Activated CD8-positive, alpha-beta T cell treated with anti-CD3 and anti-CD28 coated beads for 36 hours (primary cell): ENCODE results near the gene OR5AK2. TPM values are rescaled to one million over a fixed set of nuclear protein-coding genes. Genes with fewer than 3 reads are reported as not detected.

Source experiments
- ATAC-seq: fragments of 200-7000 bp; cut with Tn5 transposase; one replicate; pipeline ENCODE4 v1.10.0; 2021; ENCODE audit warnings: mild to moderate bottlenecking, moderate library complexity
- CTCF ChIA-PET: fragments of 350-600 bp; sonication (Branson Sonifier 250); formaldehyde crosslinking; loops from one replicate; lab custom pipeline; 2021; ENCODE audit warnings: antibody characterized with exemption; lab: Charles Lee
- POLR2A ChIA-PET: fragments of 350-600 bp; sonication (Branson Sonifier 250); formaldehyde crosslinking; loops from one replicate; lab custom pipeline; 2021; ENCODE audit warnings: antibody characterized with exemption; lab: Charles Lee
- DNase-seq: peaks from one replicate; pipeline ENCODE4 v3.0.0-alpha.2; 2020
- H3K27ac Mint-ChIP-seq: one replicate; pipeline ENCODE4 v1.8.0; 2021; ENCODE audit warnings: mild to moderate bottlenecking, mixed read lengths
- H3K27me3 Mint-ChIP-seq: one replicate; pipeline ENCODE4 v1.8.0; 2021; ENCODE audit warnings: mixed read lengths
- H3K36me3 Mint-ChIP-seq: one replicate; pipeline ENCODE4 v1.8.0; 2021; ENCODE audit warnings: low read depth, mixed read lengths
- H3K4me1 Mint-ChIP-seq: one replicate; pipeline ENCODE4 v1.8.0; 2021; ENCODE audit warnings: low read depth, mixed read lengths
- H3K4me3 Mint-ChIP-seq: one replicate; pipeline ENCODE4 v1.8.0; 2021; ENCODE audit warnings: mild to moderate bottlenecking, moderate library complexity, mixed read lengths
- H3K9me3 Mint-ChIP-seq: one replicate; pipeline ENCODE4 v1.8.0; 2021; ENCODE audit warnings: mixed read lengths
- intact Hi-C: fragments of 100-400 bp; cut with micrococcal nuclease; formaldehyde crosslinking; loops from one replicate; pipeline ENCODE4 v1.10.0; 2022
- total RNA-seq, 2 experiments: library from RNA; stranded (reverse); gene quantifications; one replicate each; pipeline ENCODE4 v1.2.3, GENCODE V29; 2021
- TF ChIP-seq, protein P1 (sequence below): fragments of 200-600 bp; IDR thresholded peaks from one replicate; pipeline ENCODE4 v1.8.0; 2022; ENCODE audit warnings: antibody characterized with exemption, mild to moderate bottlenecking

Gene OR5AK2
- total RNA-seq, 2 experiments from 2014 or later: not detected

DNA sequence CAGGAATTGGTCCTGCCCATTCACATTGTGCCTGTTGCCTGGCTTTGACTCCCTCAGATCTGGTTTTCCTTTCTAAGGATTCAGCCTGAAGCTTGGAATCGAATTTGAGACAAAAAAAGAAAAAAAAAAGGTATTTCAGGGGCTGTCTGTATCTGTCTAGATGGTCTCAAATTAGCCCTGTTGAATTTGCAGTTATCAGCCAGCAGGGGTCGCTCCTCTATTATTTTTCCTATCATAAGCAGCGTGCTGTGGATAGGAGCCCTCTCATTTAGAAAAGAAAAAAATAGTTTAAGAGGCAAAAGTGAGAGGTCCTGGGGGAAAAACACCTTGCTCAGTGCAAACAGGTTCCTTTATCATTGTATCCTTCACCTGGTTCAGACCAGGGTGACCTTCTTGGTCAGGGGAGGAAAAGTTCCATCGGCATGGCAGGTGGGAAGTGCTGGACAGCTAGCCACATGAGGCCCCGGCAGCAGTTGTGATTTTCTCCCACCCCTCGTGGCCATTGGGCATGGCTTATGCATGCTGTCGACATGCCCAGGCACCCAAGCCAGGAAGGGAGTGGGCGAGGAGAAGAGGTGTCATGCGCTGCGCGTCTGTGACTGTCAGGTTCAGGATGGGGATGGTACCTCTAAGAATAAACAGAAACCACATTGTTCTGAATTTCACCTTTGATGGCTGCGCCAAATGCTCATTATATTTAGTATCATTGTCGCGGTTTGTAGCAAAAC, 13.1 kb downstream of the OR5AK2 start:
- Mint-ChIP-seq H3K27me3 (no peaks in the 10 kb centered on the region), H3K9me3 (peaks cover 5% of the 10 kb centered on the region), H3K4me1 (no peaks in the 10 kb centered on the region), H3K4me3 (no peak overlapping the region), H3K36me3 (no peaks in the 10 kb centered on the region), H3K27ac (no peak overlapping the region)
- POLR2A ChIA-PET: no interaction called here
- TF ChIP-seq, protein P1, sequence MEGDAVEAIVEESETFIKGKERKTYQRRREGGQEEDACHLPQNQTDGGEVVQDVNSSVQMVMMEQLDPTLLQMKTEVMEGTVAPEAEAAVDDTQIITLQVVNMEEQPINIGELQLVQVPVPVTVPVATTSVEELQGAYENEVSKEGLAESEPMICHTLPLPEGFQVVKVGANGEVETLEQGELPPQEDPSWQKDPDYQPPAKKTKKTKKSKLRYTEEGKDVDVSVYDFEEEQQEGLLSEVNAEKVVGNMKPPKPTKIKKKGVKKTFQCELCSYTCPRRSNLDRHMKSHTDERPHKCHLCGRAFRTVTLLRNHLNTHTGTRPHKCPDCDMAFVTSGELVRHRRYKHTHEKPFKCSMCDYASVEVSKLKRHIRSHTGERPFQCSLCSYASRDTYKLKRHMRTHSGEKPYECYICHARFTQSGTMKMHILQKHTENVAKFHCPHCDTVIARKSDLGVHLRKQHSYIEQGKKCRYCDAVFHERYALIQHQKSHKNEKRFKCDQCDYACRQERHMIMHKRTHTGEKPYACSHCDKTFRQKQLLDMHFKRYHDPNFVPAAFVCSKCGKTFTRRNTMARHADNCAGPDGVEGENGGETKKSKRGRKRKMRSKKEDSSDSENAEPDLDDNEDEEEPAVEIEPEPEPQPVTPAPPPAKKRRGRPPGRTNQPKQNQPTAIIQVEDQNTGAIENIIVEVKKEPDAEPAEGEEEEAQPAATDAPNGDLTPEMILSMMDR: peak; percentile 51
- DNase-seq (peak; percentile 2), ATAC-seq (no peak)
- intact Hi-C loops: no loop called here
- CTCF ChIA-PET: no interaction called here

DNA sequence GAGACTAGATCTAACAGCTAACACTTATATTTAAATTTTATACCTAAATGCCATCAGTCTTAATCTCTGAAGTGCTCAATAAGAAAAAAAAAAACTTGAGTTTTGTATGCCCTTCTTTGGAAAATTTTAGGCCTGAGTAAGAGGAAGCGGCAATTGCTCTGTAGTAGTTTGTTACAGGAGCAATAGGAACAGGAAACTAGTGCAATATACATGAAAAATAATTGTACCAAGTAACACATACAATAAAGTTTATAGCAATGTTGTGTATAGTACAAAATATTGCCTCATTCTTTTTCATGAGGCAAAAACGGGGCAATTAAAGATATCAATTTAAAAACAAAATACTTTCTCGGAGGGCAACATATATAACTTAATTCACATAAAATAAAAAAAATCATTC, 19.7 kb downstream of the OR5AK2 start:
- TF ChIP-seq, protein P1: no peak
- no peaks in the 10 kb centered on the region for H3K4me1 Mint-ChIP-seq
- no peaks in the 10 kb centered on the region for H3K9me3 Mint-ChIP-seq
- intact Hi-C loops: no loop called here
- ATAC-seq: no peak
- H3K36me3 Mint-ChIP-seq: no peaks in the 10 kb centered on the region
- no peak overlapping the region for H3K27ac Mint-ChIP-seq
- no peak for DNase-seq
- CTCF ChIA-PET: no interaction called here
- H3K27me3 Mint-ChIP-seq: no peaks in the 10 kb centered on the region
- POLR2A ChIA-PET: no interaction called here
- H3K4me3 Mint-ChIP-seq: no peak overlapping the region

DNA sequence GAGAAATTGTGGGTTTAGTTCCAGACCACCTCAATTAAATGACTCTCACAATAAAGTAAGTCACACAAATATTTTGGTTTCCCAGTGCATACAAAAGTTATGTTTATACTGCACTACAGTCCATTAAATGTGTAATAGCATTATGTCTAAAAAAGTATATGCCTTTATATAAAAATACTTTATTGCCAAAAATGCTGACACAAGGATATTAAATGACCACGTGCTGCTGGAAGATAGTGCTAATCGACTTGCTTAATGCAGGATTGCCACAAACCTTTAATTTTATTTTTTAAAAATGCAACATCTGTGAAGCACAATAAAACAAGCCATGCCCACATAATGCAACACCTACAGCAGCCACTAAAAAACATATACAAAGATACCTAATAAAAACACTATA, 27.0 kb downstream of the OR5AK2 start:
- Mint-ChIP-seq H3K4me1 (no peaks in the 10 kb centered on the region), H3K36me3 (no peaks in the 10 kb centered on the region), H3K27ac (no peak overlapping the region), H3K27me3 (no peaks in the 10 kb centered on the region), H3K9me3 (peaks cover 2% of the 10 kb centered on the region), H3K4me3 (no peak overlapping the region)
- ATAC-seq (no peak), DNase-seq (no peak)
- ChIA-PET POLR2A (no interaction called here), CTCF (no interaction called here)
- intact Hi-C loops: no loop called here
- TF ChIP-seq, protein P1: no peak

DNA sequence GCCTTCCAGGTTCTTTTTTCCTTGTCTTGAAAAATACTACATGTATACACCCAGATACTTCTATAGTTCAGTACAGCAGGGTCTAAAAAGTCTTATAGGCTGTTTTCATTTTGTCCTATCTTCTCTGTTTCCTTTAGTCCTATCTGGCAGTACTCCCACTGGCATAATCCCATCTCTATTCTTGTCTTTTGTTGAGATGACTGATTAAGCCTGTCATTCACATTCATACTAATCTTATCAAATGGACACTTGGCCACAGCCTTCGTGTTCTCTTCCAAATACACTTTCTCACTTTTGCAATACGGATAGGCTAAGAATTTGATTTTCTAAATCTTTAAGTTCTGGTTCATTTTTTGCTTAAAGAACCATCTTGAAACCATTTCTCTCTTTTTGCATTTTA, 42.8 kb downstream of the OR5AK2 start:
- no peak overlapping the region for H3K4me3 Mint-ChIP-seq
- no peak for ATAC-seq
- TF ChIP-seq, protein P1: no peak
- H3K36me3 Mint-ChIP-seq: no peaks in the 10 kb centered on the region
- no peak for DNase-seq
- POLR2A ChIA-PET: no interaction called here
- H3K4me1 Mint-ChIP-seq: no peaks in the 10 kb centered on the region
- H3K9me3 Mint-ChIP-seq: no peaks in the 10 kb centered on the region
- CTCF ChIA-PET: no interaction called here
- H3K27ac Mint-ChIP-seq: no peak overlapping the region
- intact Hi-C loops: no loop called here
- no peaks in the 10 kb centered on the region for H3K27me3 Mint-ChIP-seq

Other genes starting within 250 kb of the OR5AK2 start
- not detected for gene OR9G4, start 240.2 kb upstream of the OR5AK2 start, total RNA-seq
- gene LRRC55, start 193.0 kb downstream of the OR5AK2 start, total RNA-seq: not detected
- gene APLNR, start 248.3 kb downstream of the OR5AK2 start, total RNA-seq: not detected